Femur (tissue), 1 donor: Measurements from ENCODE around the gene CRYBA4.

Experiments used
- DNase-seq: peaks from one replicate; pipeline ENCODE4 v3.0.0-alpha.2; 2017

The CRYBA4 gene

GRCh38 chr22:26621663-26622062 is at the start of gene CRYBA4:
TSS of gene CRYBA4 (plus strand) at chr22:26621963. CDS start at chr22:26622597, 634 bp downstream.
- no peak for DNase-seq

DNA sequence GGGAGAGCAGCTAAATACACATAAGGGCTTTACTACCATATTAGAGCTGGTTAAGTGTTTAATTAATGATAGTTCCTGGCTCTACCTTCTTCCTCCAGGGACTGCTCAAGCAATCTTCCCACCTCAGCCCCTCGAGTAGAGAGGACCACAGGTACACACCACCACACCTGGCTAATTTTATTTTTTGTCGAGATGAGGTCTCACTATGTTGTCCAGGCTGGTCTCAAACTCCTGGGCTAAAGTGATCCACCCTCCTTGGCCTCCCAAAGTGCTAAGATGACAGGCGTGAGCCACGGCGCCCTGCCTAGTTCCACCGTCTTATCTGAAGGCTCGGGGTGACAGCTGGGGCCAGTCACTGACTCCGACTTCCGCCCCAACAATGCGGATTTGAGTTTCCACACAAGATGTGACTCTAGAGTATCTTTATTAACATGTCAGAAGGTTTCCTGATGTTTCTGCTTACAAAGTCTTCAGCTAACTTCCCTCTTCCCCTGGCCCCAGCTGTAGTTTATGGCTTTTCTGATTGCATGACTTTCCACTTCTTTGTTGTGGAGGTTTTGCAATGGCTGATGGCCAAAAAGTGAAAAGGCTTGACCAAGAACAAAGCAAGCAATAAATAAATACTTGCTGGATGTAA is 48.6 kb upstream of the CRYBA4 start:
- DNase-seq, result peak; percentile 59

DNA sequence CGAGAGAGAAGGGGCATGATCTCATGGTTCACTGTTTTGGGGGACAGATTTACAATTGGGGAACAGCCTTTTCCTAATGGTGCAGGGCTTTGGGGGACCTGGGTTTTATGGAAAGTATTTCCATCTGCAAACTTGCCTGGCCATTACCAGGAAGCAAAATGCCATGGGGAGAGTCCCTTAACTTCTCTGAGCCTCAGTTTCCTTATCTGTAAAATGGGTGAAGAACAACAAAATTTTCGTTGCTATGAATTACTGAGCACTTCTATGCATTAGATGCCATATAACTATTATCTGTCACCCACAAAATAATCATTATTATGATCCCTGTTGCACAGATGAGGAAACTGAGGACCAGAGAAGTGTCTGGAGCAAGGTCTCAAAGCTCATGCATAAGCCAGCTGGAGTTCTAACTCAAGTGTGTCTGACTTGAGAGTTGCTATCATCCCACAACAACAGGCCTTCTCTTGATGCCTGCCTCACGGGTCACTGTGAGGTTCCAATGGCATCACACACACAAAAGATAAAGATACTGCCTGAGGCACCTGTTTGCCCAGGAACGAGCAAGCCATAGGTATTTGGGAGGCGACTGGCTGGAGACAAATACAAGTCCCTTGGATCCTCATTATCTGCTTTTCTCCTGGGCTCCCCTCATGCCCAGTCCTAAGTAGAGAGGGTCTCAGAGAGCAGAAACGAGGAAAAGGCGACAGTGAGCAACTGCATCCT is 47.6 kb upstream of the CRYBA4 start:
- no peak for DNase-seq

- DNase-seq, result no peak
Observed at GRCh38 chr22:26576026-26576680, 45.6 kb upstream of the CRYBA4 start.

DNA sequence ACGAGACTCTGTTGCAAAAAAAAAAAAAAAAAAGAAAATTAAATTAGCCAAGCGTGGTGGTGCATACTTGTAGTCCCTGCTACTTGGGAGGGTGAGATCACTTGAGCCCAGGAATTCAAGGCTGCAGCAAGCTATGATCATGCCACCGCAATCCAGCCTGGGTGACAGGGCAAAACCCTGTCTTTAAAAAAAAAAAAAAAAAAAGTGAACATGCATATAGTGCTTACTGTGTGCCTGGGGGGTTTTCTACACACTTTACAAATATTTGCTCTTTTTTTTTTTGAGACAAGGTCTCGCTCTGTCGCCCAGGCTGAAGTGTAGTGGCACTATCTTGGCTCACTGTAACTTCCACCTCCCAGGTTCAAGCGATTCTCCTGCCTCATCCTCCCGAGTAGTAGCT is 44.7 kb upstream of the CRYBA4 start:
- no peak for DNase-seq

DNA sequence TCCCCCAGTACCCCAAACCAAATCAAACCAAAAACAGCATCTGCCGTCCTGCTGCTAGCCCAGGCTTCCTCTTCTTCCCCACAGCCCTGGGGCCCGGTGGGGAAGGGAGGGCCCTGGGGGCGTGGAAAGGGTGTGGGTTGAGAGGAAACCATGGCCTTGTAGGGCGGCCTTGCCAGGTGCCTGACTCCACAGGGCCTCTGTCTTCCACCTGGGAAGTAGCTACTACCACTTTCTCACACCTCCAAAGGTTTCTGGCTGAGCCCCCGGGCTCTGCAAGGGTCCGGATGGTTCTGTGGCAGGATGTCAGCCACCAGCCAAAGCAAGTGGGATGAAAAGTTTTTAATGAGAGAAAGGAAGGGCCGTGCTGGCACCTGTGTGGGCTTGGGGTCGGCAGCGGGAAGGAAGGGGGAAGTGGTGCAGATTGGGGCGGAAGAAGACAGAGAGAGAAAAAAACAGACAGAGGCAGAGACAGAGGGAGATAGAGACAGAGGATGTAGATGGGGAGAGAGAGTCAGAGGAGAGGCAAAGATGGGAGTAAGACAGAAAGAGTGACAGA is 42.4 kb upstream of the CRYBA4 start:
- peak; percentile 34 for DNase-seq

- DNase-seq, result no peak
Observed at GRCh38 chr22:26580240-26580962, 41.4 kb upstream of the CRYBA4 start.

DNA sequence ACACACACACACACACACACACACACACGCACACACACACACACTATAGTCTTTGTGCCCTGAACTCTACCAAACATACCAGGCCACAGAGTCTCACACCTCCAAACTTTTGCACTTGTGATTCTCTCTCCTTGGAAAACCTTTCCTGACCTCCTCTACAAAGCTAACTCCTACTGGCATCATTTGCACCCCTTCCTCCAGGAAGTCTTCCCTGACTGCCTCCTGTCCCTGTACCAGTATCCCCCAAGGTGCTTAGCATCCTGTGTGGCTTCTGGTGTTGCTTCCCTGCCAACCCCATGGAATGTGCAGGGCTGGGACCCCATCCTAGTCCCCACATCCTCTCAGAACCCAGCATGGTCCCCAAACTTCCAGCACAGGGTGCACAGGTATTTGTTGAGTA is 40.7 kb upstream of the CRYBA4 start:
- DNase-seq, result no peak

- no peak for DNase-seq
Observed at GRCh38 chr22:26581633-26582168, 40.1 kb upstream of the CRYBA4 start.

- DNase-seq, result no peak
Observed at GRCh38 chr22:26584010-26584409, 37.8 kb upstream of the CRYBA4 start.

DNA sequence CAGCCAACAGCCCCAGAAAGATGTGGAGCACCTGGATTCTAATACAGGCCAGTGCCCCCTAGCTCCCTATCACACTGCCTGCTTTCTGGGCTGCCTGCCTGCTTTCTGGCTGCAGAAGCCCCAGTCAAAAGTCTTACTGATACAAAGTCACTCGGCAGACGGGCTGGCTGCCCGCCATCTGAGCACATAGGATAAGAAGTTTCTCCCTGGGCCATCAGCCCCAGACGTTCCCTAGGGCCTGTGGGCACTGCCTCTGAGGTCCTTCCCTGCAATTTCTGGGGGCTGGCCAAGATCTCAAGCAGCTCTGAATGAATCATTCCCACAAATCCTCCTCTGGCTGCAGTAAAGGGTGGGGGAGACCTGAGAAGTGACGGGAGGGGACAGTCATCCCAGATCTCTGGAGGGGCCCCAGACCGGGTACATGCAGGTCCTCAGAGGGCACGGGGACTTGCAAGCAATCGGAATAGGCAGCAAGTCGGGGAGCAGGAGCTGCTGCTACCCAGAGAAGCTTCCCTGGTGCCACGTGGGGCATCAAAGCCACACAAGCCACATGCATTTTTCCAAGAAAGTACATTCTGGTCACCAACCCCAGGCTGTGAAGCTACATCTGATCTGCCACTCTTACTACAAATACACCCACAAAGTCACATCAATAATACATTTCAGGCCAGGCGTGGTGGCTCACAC is 36.5 kb upstream of the CRYBA4 start:
- peak; percentile 80 for DNase-seq

GRCh38 chr22:26586556-26587325 is 35.0 kb upstream of the CRYBA4 start:
- DNase-seq, result no peak

GRCh38 chr22:26587991-26588613 is 33.7 kb upstream of the CRYBA4 start:
- no peak for DNase-seq

GRCh38 chr22:26588729-26589366 is 32.9 kb upstream of the CRYBA4 start:
- no peak for DNase-seq

DNA sequence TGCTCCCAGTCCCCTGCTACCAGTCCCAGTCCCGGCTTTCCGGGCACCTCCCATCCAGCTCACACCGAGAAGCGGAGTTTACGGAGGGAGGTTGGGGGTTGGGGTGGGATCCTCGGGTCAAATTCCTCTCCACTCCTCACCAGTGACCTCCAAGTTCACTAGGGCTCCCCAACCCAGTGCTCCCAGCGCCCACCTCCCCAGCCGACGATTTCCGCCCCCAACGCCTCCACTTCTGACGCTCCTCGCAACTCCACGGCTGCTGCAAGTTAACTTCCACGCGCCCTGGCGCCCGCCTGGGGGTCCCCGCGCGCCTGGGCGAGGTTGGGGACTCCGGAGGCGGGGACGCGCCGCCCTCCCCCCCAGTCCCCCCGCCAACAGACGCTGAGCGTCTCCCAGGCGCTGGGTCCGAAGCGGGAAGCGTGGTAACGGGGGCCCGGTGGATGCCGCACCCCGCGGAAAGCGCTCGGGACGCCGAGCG is 32.4 kb upstream of the CRYBA4 start:
- peak; percentile 49 for DNase-seq

GRCh38 chr22:26589845-26590736 is 31.7 kb upstream of the CRYBA4 start, which contains the start of gene TPST2:
TSS of gene TPST2 (minus strand) at chr22:26590132. CDS start at chr22:26541630, 48,502 bp downstream.
- peak; percentile 88 for DNase-seq

DNA sequence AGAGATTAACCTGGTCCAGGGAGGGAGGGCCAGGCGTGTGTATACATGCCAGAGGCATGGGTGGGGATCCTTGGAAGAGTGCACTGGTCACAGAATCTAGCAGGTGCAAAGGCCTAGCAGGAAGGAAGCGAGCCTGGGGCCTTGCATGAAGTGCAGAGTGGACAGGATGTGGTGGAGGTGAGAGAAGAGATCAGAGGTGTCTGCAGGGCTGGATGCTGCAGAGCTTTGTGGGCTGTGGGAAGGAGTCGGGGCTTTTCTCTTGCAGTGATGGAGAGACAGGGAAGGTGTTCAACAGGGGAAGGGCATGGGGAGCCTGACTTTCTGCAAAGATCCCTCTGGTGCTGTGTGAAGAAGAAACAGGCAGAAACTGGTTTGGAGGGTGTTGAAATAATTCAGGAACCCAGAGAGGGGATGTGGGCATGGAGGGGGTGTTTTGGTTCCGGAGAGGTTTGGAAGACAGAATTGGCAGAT is 29.3 kb upstream of the CRYBA4 start:
- no peak for DNase-seq

DNA sequence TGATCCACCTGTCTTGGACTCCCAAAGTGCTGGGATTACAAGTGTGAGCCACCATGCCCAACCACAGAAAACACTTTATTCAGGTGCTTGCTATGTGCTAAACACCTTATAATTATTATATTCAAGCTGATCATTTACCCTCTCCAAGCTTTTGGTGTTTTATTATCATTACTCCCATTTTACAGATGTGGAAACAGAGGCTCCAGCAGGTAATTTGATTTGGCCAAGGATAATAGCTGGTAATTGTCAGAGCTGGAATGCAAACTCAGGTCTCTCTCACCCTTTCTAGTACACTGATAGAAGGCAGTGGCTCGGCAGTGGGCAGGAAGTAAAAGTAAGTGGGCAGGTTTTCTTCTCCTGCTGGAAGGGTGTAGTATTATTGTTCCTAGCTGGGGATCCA is 28.0 kb upstream of the CRYBA4 start:
- no peak for DNase-seq

DNA sequence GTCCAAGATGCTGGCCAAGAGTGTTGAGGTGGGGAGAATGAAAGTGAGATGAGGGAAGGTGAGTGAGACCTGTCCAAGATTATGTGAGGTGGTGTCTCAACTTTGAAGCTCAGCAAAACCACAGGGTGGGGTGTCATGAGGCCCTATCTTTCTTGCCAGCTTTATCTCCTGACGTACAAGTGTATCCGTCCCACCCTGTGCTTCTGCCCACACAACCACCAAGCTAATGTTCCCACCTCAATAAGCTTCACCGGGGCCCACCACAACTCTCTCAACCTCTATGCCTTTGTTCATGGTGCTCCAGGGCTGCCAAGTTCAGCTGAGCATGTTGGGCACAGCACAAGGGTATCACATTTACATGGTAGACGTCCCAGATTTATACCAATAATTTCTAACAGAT is 24.7 kb upstream of the CRYBA4 start:
- no peak for DNase-seq
